Inferior parietal cortex (tissue), 1 donor: ENCODE data around the gene TP73.
"Not testable (repeated sequence)": the region's sequence is repeated elsewhere in the genome, so short reads cannot be mapped to it uniquely, and the experiment has no call there.

Experiments
- DNase-seq: peaks from one replicate; pipeline ENCODE4 v3.0.0-alpha.2; 2016; ENCODE audit errors: extremely low spot score

Gene TP73

GRCh38 chr1:3744646-3745045 lies 92.3 kb downstream of the TP73 start:
- no peak for DNase-seq

GRCh38 chr1:3745071-3745470 lies 92.8 kb downstream of the TP73 start:
- no peak for DNase-seq

- DNase-seq = peak; percentile 26
Observed at GRCh38 chr1:3745590-3746381, 93.5 kb downstream of the TP73 start.

- DNase-seq = no peak
Observed at GRCh38 chr1:3746389-3746829, 94.1 kb downstream of the TP73 start.

- peak; percentile 80 for DNase-seq
Observed at GRCh38 chr1:3746830-3747521, 94.7 kb downstream of the TP73 start.

GRCh38 chr1:3747522-3747848 lies 95.2 kb downstream of the TP73 start:
- DNase-seq = no peak

- no peak for DNase-seq
Observed at GRCh38 chr1:3747903-3748302, 95.6 kb downstream of the TP73 start.

GRCh38 chr1:3748316-3748900 lies 96.1 kb downstream of the TP73 start:
- not testable (repeated sequence) for DNase-seq

- DNase-seq = no peak
Observed at GRCh38 chr1:3749512-3749911, 97.2 kb downstream of the TP73 start.

- no peak for DNase-seq
Observed at GRCh38 chr1:3750741-3751140, 98.4 kb downstream of the TP73 start.

GRCh38 chr1:3752400-3752945 lies 100.2 kb downstream of the TP73 start, which contains the start of gene CCDC27:
Gene CCDC27 (plus strand): TSS chr1:3752450. CDS start chr1:3752482, 32 bp downstream.
- no peak for DNase-seq

GRCh38 chr1:3753656-3754454 lies 101.5 kb downstream of the TP73 start:
- DNase-seq = no peak

GRCh38 chr1:3756394-3756793 lies 104.1 kb downstream of the TP73 start:
- no peak for DNase-seq

- no peak for DNase-seq
Observed at GRCh38 chr1:3759164-3759563, 106.8 kb downstream of the TP73 start.

- no peak for DNase-seq
Observed at GRCh38 chr1:3759796-3760195, 107.5 kb downstream of the TP73 start.

- no peak for DNase-seq
Observed at GRCh38 chr1:3761296-3762010, 109.1 kb downstream of the TP73 start.

- DNase-seq = no peak
Observed at GRCh38 chr1:3762151-3762872, 110.0 kb downstream of the TP73 start.

- no peak for DNase-seq
Observed at GRCh38 chr1:3762873-3763228, 110.5 kb downstream of the TP73 start.

GRCh38 chr1:3763351-3764125 lies 111.2 kb downstream of the TP73 start:
- DNase-seq = no peak
